Stimulated activated CD8-positive, alpha-beta memory T cell treated with anti-CD3 and anti-CD28 coated beads, Interleukin-12 subunit alpha, Interleukin-12 subunit beta, amount 100 ng/mL, for 4 hours (primary cell): ENCODE results near the gene GET3.

Source experiments
- DNase-seq: peaks from one replicate; pipeline ENCODE4 v3.0.0-alpha.2; 2020; ENCODE audit warnings: low read depth

Gene GET3

DNA sequence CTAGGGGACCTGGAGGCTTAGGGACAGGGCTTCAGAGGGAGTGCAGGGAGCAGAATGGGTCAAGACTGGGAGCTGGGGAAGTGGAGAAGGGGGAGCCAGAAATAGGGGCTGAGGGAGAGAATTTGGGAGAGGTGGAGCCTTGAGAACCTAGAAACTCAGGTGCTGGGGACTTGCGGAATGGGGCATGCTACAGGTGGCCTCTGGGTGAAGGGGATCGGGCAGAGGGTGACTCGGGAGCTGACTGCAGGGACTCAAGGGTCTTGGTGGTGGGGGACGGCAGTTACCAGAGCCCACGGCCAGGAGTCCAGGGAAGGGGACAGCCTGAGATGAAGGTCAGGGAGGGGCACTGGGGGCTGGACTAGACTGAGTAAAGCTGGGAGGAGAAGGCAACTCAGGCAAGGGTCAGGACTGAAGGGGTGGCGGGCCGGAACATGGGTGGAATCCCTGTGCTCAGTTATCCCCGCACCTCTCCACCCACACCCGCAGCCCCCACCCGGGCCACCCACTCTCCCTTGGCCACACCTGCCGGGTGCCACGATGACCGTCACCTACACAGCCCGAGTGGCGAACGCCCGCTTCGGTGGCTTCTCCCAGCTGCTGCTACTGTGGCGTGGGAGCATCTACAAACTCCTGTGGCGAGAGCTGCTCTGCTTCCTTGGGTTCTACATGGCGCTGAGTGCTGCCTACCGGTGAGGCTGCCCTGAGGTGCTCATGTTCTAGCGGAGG, 14.9 kb downstream of the GET3 start:
- no peak for DNase-seq

DNA sequence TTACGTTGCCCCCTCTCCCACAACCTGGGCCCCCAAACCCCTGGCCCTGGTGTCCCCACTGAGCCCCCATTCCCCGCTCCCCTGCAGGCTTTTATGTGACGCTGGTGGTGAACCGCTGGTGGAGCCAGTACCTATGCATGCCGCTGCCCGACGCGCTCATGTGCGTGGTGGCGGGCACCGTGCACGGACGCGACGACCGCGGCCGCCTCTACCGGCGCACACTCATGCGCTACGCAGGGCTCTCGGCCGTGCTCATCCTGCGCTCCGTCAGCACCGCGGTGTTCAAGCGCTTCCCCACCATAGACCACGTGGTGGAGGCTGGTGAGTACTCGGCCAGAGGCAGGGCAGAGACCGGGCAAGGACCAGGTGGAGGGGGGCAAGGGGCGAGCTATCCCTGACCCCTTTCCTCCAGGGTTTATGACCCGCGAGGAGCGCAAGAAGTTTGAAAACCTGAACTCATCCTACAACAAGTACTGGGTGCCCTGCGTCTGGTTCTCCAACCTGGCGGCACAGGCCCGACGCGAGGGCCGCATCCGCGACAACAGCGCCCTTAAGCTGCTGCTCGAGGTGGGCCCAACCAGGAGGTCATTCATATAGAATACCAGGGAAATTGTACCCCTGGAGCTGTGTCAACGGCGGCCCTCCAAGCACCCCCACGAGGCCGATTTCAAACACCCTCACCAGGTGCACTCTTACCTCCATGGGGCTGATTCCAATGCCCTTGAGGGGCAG, 17.3 kb downstream of the GET3 start:
- no peak for DNase-seq

GRCh38 chr19:12756150-12756883, 19.0 kb downstream of the GET3 start:
- no peak for DNase-seq

DNA sequence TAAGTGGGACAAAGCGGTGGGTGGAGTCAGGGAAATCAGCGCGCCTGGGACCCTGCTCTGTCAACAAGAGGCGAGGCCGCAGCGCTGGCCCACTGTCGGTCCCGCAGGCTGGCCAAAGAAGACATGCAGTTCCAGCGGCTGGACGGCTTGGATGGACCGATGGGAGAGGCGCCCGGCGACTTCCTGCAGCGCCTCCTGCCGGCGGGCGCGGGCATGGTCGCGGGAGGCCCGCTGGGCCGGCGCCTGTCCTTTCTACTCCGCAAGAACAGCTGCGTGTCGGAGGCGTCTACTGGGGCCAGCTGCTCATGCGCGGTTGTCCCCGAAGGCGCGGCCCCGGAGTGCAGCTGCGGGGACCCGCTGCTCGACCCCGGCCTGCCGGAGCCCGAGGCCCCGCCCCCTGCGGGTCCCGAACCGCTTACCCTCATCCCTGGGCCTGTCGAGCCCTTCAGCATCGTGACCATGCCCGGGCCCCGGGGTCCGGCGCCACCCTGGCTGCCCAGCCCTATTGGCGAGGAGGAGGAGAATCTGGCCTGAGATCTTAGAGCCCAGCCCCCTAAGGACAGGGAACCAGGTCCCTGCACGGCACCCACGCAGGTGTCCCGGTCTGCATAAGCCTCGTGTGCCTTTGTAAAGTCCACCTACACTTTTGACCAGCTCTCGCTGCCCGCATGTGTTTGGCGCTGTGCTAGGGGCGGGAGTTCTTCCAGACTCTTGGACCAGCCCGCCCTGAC, 20.4 kb downstream of the GET3 start:
- DNase-seq = peak; percentile 30

DNA sequence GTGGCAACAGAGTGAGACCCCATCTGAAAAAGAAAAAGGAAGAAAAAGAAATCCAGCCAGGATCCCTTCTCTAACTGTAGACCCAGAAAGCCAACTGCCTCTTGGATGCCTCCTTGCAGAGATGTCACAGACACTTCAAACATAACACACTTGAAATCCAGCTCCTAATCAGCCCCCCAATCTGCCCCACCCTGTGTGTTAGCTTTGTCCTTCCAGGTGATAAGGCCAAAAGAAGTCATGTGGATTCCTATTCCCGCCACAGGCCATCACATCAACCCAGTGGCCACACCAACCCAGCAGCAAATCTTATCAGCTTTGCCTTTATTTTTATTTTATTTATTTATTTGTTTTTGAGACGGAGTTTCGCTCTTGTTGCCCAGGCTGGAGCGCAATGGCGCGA, 22.4 kb downstream of the GET3 start:
- DNase-seq = no peak

- no peak for DNase-seq
Measured at GRCh38 chr19:12763100-12763499, 25.8 kb downstream of the GET3 start.

GRCh38 chr19:12764698-12765097, 27.4 kb downstream of the GET3 start:
- DNase-seq = no peak

DNA sequence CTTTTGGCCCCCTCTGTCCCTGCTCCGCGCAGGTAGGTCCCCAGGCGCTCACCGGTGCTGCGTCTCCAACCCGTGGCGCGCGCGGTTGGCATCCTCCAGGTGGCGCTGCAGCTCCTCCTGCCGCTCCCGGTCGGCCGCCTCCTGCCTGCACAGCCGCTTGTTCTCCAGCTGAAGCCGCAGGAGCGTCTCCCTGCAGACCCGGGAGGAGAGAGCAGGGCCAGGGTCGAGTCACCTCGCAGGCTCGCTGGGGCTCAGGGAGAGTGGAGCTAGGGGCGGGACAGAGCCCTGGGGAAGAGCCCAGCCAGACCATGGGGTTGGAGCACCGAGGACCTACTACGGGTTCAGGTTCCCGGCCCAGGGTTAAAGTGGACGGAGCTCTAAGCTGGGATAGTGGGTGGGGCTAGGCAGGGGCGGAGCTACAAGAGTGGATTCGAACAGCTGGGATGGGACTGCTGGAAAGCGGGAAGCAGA, 28.8 kb downstream of the GET3 start:
- DNase-seq = peak; percentile 66

DNA sequence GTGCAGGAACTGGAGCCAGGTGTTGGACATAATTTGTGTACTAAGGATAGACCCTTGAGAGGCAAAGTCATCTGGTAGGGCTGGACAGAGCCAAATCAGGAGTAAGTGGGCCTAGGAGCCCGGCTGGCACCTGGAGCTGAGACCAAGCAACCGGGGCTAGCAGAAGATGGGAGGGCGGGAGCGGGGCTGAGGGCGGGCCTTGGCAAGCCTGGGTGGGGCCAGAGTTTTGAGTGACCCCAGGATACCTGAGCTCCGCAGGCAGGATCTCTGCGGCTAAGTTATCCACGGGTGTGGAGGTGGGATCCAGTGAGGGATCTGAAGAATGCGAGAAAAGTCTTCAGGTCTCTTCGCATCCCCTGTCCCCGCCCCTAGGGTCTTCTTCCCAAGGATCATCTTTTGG, 29.9 kb downstream of the GET3 start:
- DNase-seq = no peak

DNA sequence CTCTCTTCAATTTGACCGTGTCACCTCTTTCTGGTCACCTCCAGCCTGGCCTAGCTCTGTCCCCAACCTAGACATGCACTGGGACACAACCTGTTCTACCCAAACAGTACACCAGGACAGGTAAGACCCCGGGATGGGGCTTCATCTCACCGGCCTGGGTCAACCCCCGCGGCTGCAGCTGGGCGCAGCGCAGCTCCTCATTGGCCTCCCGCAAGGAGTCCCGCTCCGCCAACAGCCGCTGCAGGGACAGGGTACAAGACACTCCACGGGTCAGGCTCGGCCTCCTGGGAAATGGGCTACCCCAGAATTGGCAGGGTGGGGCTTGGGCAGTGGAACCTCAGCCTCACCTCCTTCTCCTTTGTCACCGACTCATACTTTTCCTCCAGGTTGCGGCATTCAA, 30.4 kb downstream of the GET3 start:
- no peak for DNase-seq

DNA sequence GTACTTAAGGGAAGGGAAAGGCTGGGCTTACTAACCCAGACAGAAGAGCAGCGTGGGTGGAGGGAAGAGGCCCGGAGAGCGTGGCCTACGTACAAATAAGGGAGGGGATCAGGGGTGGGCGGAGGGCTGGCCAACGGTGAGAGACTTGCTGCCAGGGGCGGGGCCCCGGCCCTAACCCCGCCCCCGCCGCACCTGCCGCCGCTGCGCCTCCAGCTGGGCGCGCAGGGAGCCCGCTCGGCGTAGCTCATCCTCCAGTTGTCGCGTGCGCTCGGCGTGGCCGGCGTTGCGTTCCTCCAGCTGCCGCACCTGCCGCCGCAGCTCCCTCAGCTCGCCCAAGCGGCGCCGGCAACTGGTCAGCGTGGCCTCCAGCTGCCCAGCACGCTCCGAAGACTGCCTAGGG, 32.4 kb downstream of the GET3 start:
- DNase-seq = peak; percentile 29

DNA sequence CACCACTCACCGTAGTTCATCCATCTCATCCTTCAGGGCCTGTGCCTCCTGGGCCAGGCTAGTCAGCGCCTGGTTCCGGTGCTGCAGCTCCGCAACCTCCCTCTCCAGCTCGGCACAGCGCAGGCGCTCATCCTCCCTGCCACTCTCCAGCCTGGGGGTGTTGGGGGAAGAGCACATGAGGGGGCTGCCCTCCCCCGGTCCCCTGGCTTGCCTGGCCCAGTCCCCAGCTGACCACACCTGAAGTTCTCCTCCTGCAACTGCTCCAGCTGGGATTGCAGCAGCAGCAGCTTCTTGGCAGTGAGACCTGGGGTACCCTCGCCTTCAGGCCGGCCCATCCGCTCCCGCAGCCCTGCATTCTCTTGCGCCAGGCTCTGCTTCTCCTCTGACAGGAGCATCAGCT, 33.6 kb downstream of the GET3 start:
- DNase-seq = no peak

- DNase-seq = no peak
Measured at GRCh38 chr19:12772323-12772722, 35.0 kb downstream of the GET3 start.

GRCh38 chr19:12773571-12773970, 36.3 kb downstream of the GET3 start:
- no peak for DNase-seq

DNA sequence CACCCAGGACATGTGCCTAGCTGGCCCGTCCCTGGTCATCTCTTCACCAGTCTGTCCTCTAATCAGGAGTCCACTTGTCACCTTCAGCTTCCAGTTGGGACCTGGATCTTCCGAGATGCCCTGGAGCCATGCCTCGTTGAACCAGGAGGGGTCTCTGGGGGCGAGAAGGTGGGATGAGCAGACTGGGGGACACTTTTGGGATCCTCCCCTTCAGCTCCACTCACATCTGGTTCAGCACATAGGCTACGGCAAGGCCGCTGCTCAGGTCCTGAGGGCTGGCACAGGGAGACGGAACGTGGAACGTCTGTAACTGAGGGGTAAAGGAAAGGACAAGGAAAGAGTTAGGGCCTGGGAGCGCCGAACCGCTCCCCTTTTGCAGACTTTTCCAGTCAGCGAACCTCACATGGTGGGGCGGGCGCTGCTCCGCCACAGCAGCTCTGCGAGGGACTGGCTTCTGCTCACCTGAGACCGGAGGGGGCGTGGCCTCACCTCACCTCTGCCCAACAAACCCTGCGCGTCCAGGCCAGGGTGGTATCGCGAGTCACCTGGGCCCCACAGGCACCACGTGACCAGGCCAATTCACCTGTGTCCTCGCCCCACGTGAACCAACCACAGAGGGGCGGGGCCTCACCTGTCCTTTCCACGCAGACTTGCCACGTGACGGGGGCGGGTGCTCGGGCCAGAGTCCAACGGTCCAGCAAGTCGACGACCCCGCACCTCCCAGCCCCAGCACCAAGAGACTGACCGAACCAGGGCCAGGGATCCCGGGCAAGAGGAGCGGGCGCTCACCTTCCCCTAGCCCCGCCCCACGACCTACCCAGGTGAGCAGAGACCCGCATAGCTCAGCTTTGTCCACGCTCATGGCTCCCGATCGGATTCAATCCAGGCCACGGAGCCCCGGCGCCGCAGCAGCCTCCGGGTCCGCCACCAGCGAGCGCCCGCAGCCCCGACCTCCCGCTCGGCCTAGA, 37.6 kb downstream of the GET3 start, which contains the start of gene HOOK2:
HOOK2 (minus strand) TSS at position 965 of the 968 bp plus-strand sequence; CDS start at position 862, 103 bp downstream.
- no peak for DNase-seq

GRCh38 chr19:12777217-12778016, 40.1 kb downstream of the GET3 start:
- peak; percentile 73 for DNase-seq

DNA sequence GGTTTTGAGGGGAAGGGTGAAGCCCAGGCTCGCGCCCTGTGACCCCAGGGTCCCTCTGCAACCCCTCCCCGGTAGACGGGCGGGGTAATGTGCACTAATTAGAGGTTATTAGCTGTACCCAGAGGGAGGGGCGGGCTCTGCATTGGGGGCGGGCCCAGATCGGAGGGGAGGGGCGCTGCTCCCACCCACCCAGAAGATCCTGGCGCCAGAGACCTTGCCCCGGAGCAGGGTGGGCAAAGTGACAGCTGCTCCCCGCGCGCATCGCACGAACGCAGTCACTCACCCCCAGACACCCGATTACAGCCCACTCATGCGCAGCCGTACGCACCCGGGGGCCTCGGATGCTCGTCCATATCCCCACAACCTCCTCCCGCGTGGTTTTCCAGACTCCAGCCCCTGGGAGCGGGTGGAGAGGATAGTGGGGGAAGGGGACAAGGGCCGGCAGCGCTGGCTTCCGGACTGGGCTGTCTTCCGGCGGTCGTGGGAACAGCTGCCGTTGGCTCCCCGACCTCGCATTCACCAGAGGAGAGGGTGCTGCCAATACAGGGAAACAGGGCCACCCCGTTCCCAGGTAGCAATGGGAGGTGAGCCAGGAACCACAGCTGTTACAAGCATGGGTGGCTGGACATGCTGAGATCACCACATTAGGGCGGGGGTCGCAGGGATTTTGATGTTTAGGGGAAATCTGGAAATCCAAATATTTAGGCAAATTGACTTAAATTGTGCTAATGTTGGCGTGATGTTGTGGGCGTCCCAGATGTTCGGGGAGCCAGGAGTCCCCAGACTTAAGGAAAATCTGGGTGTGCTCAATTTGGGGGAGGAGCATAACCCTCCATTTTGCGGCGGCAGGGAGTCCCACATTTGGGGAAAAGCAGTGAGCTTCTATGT, 41.0 kb downstream of the GET3 start:
- peak; percentile 23 for DNase-seq

DNA sequence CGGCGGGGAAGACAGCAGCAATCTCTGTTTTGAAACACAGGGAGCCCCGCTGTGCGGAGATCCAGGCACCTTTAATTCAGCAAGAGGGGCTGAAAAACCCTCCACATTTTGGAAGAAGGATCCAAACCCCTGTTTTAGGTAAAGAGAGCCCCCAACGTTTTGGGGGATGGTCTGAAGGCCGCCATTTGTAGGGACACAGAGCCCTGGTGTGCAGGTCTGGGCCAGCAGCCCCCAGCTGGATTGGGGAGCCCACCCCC, 41.5 kb downstream of the GET3 start:
- no peak for DNase-seq
